ENCODE data around the gene TEX19. TPM values are rescaled to one million over a fixed set of nuclear protein-coding genes. Genes with fewer than 3 reads are reported as not detected.
"Not testable (repeated sequence)": the region's sequence is repeated elsewhere in the genome, so short reads cannot be mapped to it uniquely, and the experiment has no call there.

Gene TEX19
- total RNA-seq, 1 donor from 2014 or later, result 0.10 TPM

DNA sequence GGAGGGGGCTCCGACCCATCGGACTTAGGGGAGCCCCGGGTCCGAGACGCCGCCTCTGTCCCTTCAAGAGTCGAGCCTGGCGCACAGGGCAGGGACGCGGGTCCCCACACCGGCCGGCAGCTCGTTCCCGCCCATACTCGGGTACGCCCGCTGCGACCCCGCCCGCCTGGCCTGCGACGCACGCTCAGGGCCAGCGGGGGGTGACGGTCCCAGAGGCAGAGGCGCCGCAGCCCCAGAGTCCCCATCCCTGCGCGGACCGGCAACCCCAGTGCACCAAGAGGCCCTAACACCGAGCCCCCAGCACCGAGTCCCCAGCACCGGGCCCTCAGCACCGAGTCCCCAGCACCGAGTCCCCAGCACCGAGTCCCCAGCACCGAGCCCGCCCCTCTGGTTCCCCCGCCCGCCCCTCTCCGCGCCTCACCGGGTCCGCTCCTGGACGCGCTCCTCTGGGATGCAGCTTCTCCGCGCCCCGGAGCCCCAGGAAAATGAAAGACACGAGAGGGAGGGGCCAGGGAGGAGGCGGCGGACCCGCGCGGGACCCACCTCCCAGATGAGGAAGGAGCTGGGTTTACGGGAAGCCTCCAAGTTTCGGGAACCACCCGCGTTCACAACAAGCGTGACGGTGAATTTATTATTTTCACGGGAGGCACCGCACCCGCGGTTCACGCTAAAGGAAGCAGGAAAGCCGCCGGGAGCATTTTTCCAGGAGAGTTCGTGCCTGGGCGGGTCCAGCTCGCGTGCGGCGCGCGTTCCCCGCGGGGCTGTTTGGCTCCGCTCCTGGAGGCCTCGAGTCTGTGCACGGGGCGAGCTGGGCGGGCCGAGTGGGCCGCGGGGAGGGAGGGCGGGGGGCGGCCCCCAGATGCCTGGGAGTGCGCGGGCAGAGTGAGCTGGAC is 25.5 kb upstream of the TEX19 start, which contains the start of gene SECTM1:
SECTM1 (minus strand) TSS at position 488 of the 893 bp plus-strand sequence. CDS start 6,526 bp downstream, outside the sequence.
- intact Hi-C loops (cut with micrococcal nuclease), result loop anchor here (1.0 kb wide), 1 partner anchor 16 kb away; the partner anchor contains the start of gene CD7

DNA sequence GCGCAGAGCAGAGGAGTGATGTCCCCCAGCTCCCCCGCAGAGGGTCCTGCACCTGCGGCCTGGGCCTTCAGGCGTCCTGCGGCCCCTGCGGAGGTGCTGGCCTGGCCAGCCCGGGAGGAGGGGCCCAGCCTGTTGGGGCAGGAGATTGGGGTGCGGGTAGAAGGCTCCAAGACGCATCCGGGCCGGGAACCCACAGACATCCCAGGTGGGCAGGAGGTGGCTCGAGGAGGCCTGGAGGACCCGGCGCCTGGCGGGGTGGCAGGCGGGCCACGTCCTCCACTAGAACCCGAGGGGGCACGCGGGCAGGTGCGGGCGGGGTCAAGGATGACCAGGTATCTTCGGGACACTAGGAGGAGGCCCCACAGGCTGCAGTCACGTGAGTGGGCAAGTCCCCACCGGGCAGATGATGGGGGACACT is 24.8 kb upstream of the TEX19 start:
- intact Hi-C loops (cut with micrococcal nuclease), result no loop called here

DNA sequence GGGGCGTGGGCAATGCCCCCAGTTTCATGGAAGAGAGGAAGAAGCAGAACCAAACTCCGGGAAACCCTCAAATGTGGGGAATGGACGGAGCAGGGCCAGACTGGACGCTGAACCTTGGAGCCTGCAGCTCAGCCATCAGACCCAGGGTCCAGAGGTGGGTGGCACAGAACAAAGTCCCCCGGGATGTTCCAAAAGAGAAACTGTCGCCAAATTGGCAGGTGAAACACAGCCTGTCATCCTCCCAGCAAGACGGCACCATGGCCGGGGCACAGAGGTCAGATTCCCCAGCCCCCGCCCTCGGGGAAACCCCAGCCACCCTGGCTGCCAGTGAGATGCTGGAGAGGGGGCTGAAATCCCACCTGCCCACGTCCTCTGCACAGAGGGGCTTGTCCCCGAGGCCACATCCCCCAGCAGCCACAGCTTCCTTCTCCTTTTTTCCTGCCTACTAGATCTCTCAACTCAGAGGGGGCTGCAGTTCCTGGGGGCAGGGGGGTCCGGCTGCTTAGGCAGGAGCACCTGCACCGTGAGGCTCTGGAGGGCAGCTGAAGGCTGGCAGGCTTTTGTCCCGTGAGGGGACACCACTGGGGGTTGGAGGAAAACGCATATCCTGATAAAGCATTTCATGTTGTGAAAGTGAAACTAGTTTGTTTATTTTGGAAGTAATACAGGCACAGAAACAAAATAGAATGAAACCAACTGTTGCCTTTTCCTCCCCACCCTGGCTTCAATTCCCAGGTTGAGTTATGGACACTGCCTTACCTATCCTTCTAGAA is 24.2 kb upstream of the TEX19 start:
- intact Hi-C loops (cut with micrococcal nuclease), result no loop called here

DNA sequence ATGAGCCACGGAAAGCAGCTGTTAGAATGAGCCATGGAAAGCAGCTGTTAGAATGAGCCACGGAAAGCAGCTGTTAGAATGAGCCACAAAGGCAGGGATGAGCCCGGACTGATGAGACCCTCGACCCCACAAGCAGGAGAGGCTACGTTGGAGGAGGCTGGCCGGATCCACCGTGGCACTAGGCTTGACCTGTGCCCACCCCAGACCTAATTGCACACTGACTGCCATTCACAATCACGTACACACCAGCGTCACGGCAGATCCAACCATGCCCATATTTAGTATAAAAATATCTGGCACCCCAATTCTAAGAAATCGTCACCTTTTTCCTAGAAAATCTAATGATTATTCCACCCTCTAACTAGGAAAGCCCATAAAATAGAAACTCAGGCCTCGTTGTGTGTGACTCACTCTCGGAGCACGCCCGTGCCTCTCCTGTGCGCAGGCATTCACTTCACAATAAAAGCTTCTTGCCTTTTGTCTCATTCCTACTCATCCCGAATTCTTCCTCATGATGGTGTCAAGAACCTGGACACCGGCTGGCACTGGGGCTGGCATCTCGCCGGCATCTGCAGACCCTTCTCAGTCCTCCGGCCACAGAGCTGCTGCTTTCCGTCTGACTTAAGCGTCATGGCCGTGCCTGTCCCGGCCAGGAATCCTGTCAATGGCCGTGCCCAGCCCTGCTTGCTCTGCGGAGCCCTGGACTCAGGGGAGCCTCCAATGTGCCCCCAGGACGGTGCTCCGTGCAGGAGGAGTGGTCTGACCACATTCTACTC is 20.0 kb upstream of the TEX19 start:
- intact Hi-C loops (cut with micrococcal nuclease), result no loop called here

DNA sequence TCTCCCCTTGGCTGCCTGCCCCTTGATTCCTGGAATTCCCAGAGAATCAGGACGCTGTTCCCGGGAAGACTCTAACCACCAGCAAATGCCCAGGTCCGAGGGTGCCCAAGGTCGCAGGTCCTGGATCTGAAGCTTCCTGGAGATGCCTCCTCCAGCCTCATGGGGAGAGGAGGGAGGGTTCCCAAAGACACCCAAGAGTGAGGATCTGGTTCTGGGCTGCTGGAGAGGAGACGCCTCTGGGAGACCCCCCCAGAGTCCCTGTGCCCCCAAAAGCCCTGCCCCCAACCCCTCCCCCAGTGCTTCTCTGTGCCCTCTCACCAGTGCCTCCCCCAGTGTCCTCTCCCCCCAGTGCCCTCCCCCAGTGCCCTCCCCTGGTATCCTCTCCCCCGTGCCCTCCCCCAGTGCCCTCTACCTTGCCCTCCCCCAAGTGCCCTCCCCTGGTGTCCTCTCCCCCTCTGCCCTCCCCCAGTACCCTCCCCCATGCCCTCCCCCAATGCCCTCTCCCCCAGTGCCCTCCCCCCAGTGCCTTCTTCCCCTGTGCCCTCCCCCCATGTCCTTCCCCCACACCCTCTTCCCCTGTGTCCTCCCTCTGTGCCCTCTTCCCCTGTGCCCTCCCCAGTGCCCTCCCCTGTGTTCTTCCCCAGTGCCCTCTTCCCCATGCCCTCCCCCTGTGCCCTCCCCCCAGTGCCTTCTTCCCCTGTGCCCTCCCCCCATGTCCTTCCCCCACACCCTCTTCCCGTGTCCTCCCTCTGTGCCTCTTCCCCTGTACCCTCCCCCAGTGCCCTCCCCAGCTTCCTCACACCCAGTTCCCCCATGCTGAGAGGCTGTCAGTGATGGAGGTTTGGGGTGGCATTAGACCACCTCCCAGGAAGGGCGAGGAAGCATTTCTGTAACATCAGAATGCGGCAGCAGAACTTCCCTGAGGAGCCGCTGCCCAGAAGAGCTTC is 19.1 kb upstream of the TEX19 start:
- intact Hi-C loops (cut with micrococcal nuclease), result no loop called here

DNA sequence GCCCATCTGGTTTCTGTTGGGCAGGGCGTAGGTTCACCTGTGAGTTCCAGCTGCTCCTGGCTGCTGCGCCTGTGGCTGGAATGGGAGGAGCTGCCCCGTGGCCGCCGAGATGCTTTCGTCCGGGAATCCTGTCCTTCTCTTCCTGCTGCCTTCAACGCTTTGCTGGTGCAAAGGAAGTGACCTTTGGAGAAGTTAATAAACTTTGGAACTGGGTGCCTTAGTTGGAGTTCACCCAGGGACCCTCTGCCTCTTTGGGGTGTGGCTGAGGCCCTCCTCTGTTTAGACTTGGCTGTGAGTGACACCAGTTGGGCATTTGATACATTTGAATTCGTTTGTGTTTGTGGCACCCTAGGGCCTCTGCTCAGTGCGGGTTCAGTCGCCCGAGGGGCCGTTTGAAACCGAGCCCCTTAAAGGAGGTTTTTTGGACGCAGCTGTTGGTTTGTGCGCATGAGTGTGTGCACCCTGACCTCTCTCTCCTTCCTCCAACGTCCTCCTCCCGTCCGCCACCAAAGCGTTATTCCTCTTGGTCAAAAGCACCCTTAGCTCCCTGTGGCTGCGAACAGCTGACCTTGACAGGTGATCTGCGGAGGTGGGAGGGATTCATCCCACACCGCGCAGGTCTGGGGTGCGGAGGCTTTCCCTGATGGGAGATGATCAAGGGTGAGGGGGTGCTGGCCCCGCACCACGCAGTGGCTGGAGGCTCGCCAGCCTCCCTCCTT is 16.5 kb upstream of the TEX19 start:
- intact Hi-C loops (cut with micrococcal nuclease), result no loop called here

DNA sequence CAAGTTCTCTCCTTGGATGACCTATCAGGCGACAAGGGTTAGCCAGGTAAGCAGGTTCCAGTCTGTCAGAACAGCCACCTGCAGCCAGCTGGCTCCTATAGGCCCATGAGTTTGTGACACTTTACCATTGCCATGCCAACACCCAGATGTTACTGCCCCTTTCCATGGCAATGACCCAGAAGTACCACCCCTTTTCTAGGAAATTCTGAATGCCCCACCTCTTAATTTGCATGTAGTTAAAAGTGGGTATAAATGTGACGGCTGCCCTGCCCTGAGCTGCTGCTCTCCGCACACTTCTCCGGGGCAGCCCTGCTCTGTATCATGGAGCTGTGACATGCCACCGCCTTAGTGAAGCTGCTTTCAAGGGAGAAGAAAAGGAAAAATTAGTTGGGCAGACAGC is 15.5 kb upstream of the TEX19 start:
- intact Hi-C loops (cut with micrococcal nuclease), result no loop called here

DNA sequence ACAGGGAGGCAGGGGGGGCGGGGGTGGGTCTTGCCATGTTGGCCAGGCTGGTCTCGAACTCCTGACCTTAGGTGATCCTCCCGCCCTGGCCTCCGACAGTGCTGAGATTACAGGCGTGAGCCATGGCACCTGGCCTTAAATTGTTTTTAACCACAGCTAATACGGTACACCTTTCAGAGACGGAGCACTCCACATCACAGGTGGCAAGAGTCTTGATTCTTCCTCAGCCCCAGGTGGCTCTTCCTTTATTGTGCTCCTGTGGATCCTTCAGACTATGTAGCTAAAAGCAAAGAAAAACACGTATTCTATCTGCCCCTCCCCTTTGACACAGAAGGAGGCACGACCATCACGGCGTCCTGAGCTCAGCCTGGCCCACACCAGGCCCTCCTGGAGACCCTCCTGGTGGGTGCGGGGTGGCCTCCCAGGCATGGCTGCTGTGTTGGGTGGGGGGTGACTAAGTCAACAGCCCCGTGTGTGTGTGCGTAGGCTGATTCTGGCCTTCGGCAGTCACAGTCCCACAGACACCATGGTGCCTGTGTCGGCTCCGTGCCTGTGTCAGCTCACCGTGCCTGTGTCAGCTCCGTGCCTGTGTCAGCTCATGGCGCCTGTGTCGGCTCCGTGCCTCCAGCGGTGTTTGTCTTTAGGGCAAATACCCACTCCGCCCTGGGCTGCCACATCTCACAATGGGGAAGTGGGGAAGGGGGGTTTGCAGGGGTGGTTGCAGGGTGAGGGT is 14.7 kb upstream of the TEX19 start:
- intact Hi-C loops (cut with micrococcal nuclease), result no loop called here

DNA sequence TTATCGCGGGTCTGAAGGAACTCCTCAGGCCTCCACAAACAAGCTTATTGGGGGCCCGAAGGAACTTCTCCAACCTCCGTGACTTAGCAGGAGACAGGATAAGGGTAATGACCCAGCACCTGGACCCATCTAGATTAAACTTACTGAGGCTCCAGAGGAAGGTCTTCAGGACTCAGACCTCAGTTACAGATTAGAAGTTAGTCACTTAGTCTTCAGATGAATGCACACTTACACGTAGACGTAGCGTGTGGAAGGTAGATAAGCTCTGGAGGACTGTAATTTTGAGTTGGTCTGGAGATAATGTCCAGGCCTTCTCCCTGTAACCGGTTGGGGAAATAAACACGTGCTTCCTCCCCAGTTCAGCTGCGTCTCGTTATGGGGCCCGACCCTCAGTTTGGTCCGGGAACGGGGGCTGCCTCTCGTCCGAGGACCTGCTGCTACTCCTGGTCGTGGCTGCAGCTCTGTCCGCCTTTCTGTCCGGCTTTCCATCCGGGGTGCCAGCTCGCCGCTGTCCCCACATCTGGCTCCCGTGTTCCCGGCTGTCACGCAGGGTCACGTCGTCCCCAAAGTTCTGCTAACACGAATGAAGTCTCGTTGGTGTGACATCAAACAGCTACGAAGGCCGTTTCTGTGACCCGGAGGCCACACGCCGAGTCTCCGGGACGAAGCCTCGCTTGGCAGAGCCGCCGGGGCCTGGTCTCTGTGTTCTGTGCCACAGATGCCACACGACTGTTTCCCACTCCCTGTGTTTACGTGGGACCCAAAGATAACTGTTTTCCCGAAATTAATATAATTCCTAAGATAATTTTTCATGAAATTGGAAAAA is 13.7 kb upstream of the TEX19 start:
- intact Hi-C loops (cut with micrococcal nuclease), result no loop called here

DNA sequence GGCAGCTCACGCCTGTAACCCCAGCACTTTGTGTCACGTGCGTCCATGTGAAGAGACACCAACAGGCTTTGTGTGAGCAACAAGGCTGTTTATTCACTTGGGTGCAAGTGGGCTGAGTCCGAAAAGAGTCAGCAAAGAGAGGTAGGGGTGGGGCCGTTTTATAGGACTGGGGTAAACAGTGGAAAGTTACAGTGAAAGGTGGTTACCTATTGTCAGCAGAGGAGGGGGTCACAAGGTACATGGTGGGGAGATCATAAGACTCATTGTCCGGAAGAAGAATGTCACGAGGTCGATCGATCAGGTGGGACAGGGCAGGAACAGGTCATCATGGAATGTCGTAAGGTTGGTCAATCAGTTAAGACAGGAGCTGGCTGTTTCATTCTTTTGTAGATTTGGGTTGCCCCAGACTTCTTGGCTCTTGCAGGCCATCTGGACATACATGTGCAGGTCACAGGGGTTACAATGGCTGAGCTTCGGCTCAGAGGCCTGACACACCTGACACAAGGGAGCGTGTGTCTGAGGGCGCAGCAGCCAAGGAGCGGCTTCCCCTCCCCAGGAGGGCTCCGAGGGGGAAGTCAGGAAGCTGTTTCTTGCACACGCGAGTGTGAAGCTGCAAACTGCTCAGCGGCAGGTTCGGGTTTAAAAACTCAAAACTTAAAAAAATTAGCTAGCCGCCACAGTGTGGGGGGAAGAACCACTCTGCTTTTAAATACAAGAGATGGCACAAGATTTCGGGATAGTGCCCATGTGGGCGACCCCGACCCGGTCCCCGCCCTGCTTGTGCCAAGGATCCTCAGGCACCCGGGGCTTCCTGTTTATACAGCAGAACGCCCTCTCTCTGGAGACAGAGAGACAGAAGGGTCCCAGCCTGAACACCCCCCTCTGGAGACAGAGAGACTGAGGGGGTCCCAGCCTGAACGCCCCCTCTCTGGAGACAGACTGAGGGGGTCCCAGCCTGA is 12.4 kb upstream of the TEX19 start:
- intact Hi-C loops (cut with micrococcal nuclease), result no loop called here

DNA sequence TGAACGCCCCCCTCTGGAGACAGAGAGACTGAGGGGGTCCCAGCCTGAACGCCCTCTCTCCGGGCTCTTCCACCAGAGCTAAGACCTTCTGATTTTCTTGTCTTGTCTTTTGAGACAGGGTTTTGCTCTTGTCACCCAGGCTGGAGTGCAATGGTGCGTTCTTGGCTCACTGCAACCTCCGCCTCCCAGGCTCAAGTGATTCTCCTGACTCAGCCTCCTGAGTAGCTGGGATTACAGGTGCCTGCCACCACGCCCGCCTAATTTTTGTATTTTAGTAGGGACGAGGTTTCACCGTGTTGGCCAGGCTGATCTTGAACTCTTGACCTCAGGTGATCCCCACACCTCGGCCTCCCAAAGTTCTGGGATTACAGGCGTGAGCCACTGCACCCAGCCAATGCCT is 11.1 kb upstream of the TEX19 start:
- intact Hi-C loops (cut with micrococcal nuclease), result not testable (repeated sequence)

DNA sequence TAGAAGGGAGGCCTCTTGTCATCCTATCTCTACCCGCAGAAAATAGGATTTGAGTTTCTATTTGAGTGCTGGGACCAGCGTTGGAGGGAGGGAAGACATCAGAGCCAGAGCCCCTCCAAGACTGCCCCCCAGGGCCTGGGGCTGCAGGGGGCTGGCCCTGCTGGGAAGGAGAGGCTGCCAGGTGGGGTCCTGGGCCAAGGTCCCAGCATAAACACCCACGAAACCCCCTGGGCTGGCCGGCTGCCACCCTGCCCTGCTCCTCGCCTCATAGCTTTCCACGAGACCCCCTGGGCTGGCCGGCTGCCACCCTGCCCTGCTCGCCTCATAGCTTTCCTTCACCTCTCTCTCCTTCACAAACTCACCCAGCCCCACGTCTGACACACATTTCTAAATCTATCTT is 10.6 kb upstream of the TEX19 start:
- intact Hi-C loops (cut with micrococcal nuclease), result no loop called here

DNA sequence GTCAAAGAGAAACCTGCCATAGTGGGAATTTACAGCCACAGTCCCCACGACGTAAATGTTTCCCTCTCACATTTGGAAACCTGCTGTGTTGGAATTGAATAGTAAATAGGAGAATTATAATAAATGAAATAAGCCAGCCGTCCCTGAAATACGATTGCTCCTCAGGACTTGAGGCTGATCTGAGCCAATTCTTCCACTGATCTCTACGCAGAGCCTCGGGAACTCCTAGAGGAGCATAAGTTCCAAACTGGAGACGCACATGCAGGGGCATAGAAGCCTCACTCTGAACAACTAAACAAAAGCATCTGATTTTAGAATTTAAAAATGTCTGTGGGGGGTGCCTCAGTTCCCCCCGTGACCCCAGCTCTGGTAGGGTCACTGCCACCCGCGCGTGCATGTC is 10.2 kb upstream of the TEX19 start:
- intact Hi-C loops (cut with micrococcal nuclease), result no loop called here

DNA sequence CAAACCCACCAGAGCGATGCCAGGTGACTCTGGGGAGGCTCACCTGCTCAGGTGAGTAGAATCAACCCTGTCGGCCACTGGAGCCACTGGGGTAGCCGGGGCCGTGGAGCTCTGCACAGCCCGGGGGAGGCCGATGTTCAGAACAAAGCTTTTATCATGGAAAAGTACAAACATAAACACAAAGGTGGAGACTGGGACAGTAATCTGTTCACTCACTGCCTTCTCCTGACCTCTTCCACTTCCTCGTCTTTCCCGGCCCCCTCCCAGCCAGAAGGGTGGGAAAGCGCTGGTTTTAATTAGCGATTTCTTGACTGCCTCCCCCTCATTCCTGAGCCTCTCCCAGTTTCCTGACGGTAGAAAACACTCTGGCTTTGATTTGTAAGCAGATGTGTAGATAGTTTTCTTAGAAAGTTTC is 9.8 kb upstream of the TEX19 start:
- intact Hi-C loops (cut with micrococcal nuclease), result no loop called here

DNA sequence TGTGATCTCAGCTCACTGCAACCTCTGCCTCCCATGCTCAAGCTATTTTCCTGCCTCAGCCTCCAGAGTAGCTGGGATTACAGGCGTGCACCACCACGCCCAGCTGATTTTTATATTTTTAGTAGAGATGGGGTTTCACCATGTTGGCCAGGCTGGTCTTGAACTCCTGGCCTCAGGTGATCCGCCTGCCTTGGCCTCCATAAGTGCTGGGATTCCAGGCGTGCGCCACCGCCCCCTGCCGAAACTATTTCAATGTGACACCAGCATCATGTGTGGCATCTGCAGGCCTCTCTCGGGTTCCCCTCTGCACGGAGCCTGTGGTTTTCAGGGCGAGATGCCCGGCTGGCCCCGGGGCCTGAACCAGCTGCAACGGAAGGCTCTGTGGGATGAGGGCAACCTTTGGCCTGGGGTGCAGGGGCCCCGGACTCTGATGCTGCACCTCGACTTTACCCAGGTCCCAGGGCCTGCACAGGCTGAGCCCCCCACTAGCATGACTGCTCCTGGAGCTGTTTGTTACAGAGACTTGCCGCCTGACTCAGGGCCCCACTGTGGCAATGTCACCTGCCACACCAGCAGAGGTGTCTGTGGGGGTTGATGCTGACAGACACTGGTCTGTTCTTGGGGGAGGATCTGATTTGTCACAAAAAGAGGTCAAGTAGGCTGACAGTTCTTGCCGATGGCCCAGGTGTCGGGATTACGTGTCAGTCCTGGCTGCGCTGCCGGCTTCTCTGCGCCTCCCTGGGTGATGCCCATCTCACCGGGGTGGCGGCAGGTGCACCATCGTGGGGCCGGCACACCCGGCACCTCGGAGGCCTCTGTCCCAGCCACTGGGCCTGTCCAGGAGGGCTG is 8.6 kb upstream of the TEX19 start:
- intact Hi-C loops (cut with micrococcal nuclease), result loop anchor here (1.0 to 10.0 kb wide), 3 partner anchors 64 to 424 kb away; no protein-coding TSS in a partner anchor

DNA sequence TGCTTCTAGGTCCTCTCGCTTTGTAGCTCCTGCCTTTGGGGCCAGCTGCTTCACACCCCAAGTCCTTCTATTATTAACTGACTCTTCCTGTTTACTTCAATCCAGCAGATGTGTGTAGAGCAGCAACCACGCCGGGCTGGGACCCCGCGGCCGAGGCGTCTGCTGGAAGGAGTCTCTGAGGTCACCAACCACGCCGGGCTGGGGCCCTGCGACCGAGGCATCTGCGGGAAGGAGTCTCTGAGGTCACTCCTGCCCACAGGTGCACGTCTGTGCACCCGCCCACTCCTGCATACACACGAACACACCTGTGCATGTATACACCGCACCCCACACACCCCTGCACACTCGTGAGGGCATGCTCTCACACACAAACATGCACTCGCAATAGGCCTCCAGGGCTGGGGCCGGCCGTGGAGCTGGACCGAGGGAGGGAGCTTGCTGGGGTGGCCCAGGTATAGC is 7.8 kb upstream of the TEX19 start:
- intact Hi-C loops (cut with micrococcal nuclease), result loop anchor here (1.0 to 10.0 kb wide), 3 partner anchors 63 to 424 kb away; no protein-coding TSS in a partner anchor

All from T-helper 1 cell treated with Interleukin-12 subunit alpha and Interleukin-12 subunit beta and Interleukin-4 antibody, amounts not matched to agents 30 ng/mL and 1 ng/mL, for 36 hours (primary cell).